ENCODE measurements around the gene ARHGEF17. TPM values are rescaled to one million over a fixed set of nuclear protein-coding genes. Genes with fewer than 3 reads are reported as not detected.

ARHGEF17 gene
- polyA plus RNA-seq, 3 donors, result 0.16 to 1.2 (median 0.55) TPM

DNA sequence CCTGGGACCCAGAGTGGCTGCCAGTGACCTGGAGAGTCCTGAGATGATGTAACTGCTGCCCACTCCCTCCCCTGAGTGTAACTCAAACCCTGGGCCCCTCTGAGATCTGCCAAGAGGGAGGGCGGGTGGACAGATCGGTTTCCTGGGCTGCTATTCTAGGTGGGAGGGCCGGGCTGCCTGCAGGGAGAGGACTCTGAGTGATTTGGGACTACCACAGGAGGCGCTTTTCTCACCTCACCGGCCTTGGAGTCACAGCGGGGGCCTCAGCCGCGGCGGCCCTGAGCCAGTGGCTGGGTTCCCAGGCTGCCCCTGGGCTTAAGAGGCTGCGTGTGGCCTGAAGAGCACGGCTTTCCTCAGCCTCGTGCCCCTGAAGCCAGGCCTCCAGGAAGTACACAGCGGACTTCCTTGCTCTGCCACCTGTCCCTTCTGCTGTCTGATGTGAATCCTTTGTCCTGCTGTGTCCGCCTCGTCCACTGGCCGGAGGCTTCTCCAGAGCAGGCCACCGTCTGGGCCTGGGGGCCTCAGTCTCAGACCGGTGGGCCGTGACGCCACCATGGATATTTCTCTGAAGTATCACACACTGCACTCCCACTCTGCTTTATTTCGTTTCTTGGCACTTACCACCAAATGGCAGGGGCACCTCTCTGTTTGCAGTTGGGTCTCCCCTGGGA is 79.7 kb downstream of the ARHGEF17 start:
- no peaks in the 10 kb centered on the region for H3K9me3 ChIP-seq (replicated peaks in 1 of 2; ENCODE audit: control insufficient read depth in 1 of 2, insufficient read depth in 1 of 2, low read length in 2 of 2)
- intact Hi-C loops (cut with micrococcal nuclease), result loop anchor here in 1 of 2 donors (5.0 kb wide), 1 partner anchor 80 kb away; the partner anchor contains the start of gene ARHGEF17
- H3K4me2 ChIP-seq (replicated peaks; ENCODE audit: extremely low read depth, low read length, poor library complexity, severe bottlenecking), result peak overlapping the region; percentile 83
- peak overlapping the region; percentile 69 to 87 for H3K4me3 Mint-ChIP-seq
- peak overlapping the region; percentile 84 to 98 for H3K27ac ChIP-seq (ENCODE audit: low read depth in 1 of 2, low read length in 2 of 2)
- peaks cover 83 to 100% of the 10 kb centered on the region in 2 donors for H3K4me1 ChIP-seq (ENCODE audit: control insufficient read depth in 1 of 2, insufficient read depth in 2 of 2, low read length in 2 of 2)
- TF ChIP-seq, protein P1, sequence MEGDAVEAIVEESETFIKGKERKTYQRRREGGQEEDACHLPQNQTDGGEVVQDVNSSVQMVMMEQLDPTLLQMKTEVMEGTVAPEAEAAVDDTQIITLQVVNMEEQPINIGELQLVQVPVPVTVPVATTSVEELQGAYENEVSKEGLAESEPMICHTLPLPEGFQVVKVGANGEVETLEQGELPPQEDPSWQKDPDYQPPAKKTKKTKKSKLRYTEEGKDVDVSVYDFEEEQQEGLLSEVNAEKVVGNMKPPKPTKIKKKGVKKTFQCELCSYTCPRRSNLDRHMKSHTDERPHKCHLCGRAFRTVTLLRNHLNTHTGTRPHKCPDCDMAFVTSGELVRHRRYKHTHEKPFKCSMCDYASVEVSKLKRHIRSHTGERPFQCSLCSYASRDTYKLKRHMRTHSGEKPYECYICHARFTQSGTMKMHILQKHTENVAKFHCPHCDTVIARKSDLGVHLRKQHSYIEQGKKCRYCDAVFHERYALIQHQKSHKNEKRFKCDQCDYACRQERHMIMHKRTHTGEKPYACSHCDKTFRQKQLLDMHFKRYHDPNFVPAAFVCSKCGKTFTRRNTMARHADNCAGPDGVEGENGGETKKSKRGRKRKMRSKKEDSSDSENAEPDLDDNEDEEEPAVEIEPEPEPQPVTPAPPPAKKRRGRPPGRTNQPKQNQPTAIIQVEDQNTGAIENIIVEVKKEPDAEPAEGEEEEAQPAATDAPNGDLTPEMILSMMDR (IDR thresholded peaks at IDR 0.05), result no peak
- peaks cover 99% of the 10 kb centered on the region for H4K20me1 ChIP-seq (ENCODE audit: insufficient read depth, low read length)
- H3K27me3 Mint-ChIP-seq (ENCODE audit: low read depth in 3 of 3), result no peaks in the 10 kb centered on the region
- 53% methylated on average over 21 of the region's 21 CpGs for WGBS (ENCODE audit: insufficient coverage)
- H3K36me3 ChIP-seq (replicated peaks in 1 of 2; ENCODE audit: control insufficient read depth in 1 of 2, insufficient read depth in 2 of 2, low read length in 2 of 2), result peaks cover 38 to 39% of the 10 kb centered on the region in 2 donors
- H3K9ac ChIP-seq (ENCODE audit: insufficient read depth, low read length, poor library complexity, severe bottlenecking), result peak overlapping the region; percentile 44
- DNase-seq, result no peak
- H3K36me3 Mint-ChIP-seq, result peaks cover 62 to 80% of the 10 kb centered on the region in 2 donors
- H3K4me1 Mint-ChIP-seq, result peaks cover 89% of the 10 kb centered on the region
- no peaks in the 10 kb centered on the region for H3K27me3 ChIP-seq (ENCODE audit: control insufficient read depth in 2 of 2, insufficient read depth in 2 of 2, low read length in 2 of 2)
- H3K9me3 Mint-ChIP-seq, result no peaks in the 10 kb centered on the region
- no peak overlapping the region for H2AFZ ChIP-seq (ENCODE audit: insufficient read depth, low read depth, low read length, poor library complexity, severe bottlenecking)
- H3K79me2 ChIP-seq (ENCODE audit: insufficient read depth, low read length), result peaks cover 99% of the 10 kb centered on the region
- H3K4me3 ChIP-seq (replicated peaks in 1 of 3; ENCODE audit: low read depth in 2 of 3, low read length in 3 of 3), result peak overlapping the region in 1 of 3 experiments; percentile 72
- peak overlapping the region; percentile 95 to 99 (median 98) for H3K27ac Mint-ChIP-seq

DNA sequence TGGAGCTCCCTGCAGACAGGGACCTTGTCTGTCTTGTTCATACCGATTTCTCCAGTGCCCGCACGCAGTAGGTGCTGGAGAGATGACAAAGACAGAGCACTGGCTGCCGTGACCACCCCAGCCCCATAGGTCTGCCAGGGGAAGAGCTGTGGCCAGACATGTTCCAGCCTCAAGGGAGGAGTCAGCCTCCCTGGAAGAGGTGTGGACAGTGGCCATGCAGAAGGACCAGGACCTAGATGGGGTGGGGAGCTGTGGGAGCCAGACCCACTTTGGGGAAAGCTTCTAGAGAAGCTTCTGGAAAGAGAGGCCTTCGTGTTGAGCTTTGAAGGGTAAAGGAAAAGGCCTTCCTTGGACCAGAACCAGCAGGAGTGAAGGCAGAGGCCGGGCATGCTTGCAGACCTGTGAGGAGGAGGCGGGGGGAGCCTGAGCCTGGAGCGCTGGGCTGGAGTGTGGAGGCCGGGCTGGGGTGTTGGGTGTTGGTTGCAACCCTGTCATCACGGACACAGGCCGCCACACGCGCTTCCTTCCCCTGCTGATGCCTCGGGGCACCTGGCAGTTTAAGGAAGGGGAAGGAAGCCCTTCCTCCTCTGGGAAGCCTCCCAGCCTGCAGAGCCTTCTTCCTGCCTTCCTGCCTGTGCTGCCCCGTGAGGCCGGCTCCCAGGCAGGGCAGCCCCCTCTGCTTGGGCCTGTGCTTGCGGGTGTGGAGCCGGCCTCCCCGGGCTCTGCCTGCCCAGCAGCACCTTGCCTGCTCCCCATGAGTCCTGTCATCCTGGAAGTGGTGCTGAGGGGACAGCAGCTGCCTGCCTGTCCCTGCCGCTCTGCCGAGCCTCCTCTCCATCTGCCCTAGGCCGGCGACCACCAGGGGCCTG is 80.4 kb downstream of the ARHGEF17 start:
- peaks cover 0 to under 1% (median 0%) of the 10 kb centered on the region in 3 donors for H3K27me3 Mint-ChIP-seq (ENCODE audit: low read depth in 3 of 3)
- WGBS (ENCODE audit: insufficient coverage), result 19% methylated on average over 22 of the region's 23 CpGs
- no peaks in the 10 kb centered on the region for H3K27me3 ChIP-seq (ENCODE audit: control insufficient read depth in 2 of 2, insufficient read depth in 2 of 2, low read length in 2 of 2)
- H3K27ac Mint-ChIP-seq, result peak overlapping the region; percentile 95 to 99 (median 98)
- no peaks in the 10 kb centered on the region for H3K9me3 ChIP-seq (replicated peaks in 1 of 2; ENCODE audit: control insufficient read depth in 1 of 2, insufficient read depth in 1 of 2, low read length in 2 of 2)
- H3K36me3 ChIP-seq (replicated peaks in 1 of 2; ENCODE audit: control insufficient read depth in 1 of 2, insufficient read depth in 2 of 2, low read length in 2 of 2), result peaks cover 45 to 47% of the 10 kb centered on the region in 2 donors
- peak; percentile 67 to 75 (median 75) for DNase-seq
- intact Hi-C loops (cut with micrococcal nuclease), result loop anchor here in 1 of 2 donors (5.0 kb wide), 1 partner anchor 81 kb away; the partner anchor contains the start of gene ARHGEF17
- peak overlapping the region; percentile 44 for H3K9ac ChIP-seq (ENCODE audit: insufficient read depth, low read length, poor library complexity, severe bottlenecking)
- peaks cover 64 to 82% of the 10 kb centered on the region in 2 donors for H3K36me3 Mint-ChIP-seq
- peak overlapping the region; percentile 69 to 87 for H3K4me3 Mint-ChIP-seq
- peak overlapping the region; percentile 84 to 98 for H3K27ac ChIP-seq (ENCODE audit: low read depth in 1 of 2, low read length in 2 of 2)
- H3K4me2 ChIP-seq (replicated peaks; ENCODE audit: extremely low read depth, low read length, poor library complexity, severe bottlenecking), result peak overlapping the region; percentile 83
- peaks cover 99% of the 10 kb centered on the region for H3K79me2 ChIP-seq (ENCODE audit: insufficient read depth, low read length)
- H3K4me1 ChIP-seq (ENCODE audit: control insufficient read depth in 1 of 2, insufficient read depth in 2 of 2, low read length in 2 of 2), result peaks cover 81 to 98% of the 10 kb centered on the region in 2 donors
- H3K4me1 Mint-ChIP-seq, result peaks cover 88% of the 10 kb centered on the region
- TF ChIP-seq, protein P1 (IDR thresholded peaks at IDR 0.05), result no peak
- H4K20me1 ChIP-seq (ENCODE audit: insufficient read depth, low read length), result peaks cover 99% of the 10 kb centered on the region
- no peaks in the 10 kb centered on the region for H3K9me3 Mint-ChIP-seq
- peak overlapping the region in 2 of 3 experiments; percentile 15 to 72 for H3K4me3 ChIP-seq (replicated peaks in 1 of 3; ENCODE audit: low read depth in 2 of 3, low read length in 3 of 3)
- no peak overlapping the region for H2AFZ ChIP-seq (ENCODE audit: insufficient read depth, low read depth, low read length, poor library complexity, severe bottlenecking)
